Gastrocnemius medialis (tissue), 4 donors: ENCODE measurements around the gene SAGE1.

Experiments
- POLR2A ChIP-seq, 2 donors: fragments of 450-650 bp; IDR thresholded peaks; one replicate each; pipeline ENCODE4 v1.6.1; 2017; ENCODE audit warnings: antibody characterized with exemption in 2 of 2, mild to moderate bottlenecking in 2 of 2, moderate library complexity in 2 of 2
- TF ChIP-seq, protein P1 (sequence below), 5 experiments: fragments of 450-650 bp in 3 of 5; fragments of 200-600 bp in 2 of 5; sonication (generic) in 2 of 5; IDR thresholded peaks in 4 of 5; conservative IDR thresholded peaks in 1 of 5; 1 replicate in 4 of 5; 2 replicates in 1 of 5; pipeline ENCODE4 v1.5.1; 2016 to 2019; ENCODE audit warnings: antibody characterized with exemption in 5 of 5, mild to moderate bottlenecking in 3 of 5, moderate library complexity in 3 of 5

DNA sequence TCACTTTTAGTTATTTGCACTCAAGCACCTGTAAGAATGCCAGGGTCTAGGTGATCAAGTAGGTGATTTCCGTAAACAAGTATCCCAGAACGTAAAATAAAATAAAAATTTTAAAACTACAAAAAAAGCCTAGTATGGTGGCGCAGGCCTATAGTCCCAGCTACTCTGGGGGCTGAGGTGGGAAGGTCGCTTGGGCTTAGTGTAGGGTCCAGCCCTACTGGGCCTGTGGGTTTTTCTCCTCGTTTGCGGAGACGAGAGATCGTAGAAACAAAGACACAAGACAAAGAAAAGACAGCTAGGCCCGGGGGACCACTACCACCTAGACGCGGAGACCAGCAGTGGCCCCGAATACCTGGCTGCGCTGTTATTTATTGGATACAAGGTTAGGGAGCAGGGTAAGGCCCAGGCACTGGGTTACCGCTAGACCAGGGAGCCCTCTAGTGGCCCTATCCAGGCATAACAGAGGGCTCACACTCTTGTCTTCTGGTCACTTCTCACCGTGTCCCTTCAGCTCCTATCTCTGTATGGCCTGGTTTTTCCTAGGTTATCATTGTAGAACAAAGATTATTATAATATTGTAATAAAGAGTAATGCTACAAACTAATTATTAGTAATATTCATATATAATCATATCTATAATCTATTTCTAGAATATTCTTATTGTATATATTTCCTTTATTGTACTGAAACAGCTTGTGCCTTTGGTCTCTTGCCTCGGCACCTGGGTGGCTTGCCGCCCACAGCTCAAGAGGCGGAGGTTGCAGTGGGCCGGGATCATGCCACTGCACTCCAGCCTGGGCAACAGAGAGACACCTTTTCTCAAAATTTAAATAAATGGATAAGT, 38.4 kb downstream of the SAGE1 start:
- TF ChIP-seq POLR2A (IDR thresholded peaks at IDR 0.05), result no peak
- TF ChIP-seq, protein P1, sequence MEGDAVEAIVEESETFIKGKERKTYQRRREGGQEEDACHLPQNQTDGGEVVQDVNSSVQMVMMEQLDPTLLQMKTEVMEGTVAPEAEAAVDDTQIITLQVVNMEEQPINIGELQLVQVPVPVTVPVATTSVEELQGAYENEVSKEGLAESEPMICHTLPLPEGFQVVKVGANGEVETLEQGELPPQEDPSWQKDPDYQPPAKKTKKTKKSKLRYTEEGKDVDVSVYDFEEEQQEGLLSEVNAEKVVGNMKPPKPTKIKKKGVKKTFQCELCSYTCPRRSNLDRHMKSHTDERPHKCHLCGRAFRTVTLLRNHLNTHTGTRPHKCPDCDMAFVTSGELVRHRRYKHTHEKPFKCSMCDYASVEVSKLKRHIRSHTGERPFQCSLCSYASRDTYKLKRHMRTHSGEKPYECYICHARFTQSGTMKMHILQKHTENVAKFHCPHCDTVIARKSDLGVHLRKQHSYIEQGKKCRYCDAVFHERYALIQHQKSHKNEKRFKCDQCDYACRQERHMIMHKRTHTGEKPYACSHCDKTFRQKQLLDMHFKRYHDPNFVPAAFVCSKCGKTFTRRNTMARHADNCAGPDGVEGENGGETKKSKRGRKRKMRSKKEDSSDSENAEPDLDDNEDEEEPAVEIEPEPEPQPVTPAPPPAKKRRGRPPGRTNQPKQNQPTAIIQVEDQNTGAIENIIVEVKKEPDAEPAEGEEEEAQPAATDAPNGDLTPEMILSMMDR (IDR thresholded peaks at IDR 0.05 in 4 of 5, conservative IDR thresholded peaks at IDR 0.05 in 1 of 5), result peak in 4 of 5 experiments; percentile 27 to 64 (median 44)
